Activated T-helper 2 cell treated with anti-CD3 and anti-CD28 coated beads, Interferon-gamma antibody, Interleukin-2, Interleukin-4, amounts not matched to agents 10 μg/mL and 5 μg/mL and 100 μg/mL, durations not matched to agents 14 hours and 24 hours and 36 hours (primary cell): ENCODE measurements around the gene P3H1. TPM values are rescaled to one million over a fixed set of nuclear protein-coding genes. Genes with fewer than 3 reads are reported as not detected.

Source experiments
- DNase-seq: peaks from one replicate; pipeline ENCODE4 v3.0.0; 2021; ENCODE audit warnings: low spot score
- H3K27ac Mint-ChIP-seq: one replicate; pipeline ENCODE4 v1.8.0; 2021; ENCODE audit warnings: mixed read lengths
- H3K27me3 Mint-ChIP-seq: one replicate; pipeline ENCODE4 v1.8.0; 2021; ENCODE audit warnings: low read depth, mixed read lengths
- H3K36me3 Mint-ChIP-seq: one replicate; pipeline ENCODE4 v1.8.0; 2021; ENCODE audit warnings: low read depth, mixed read lengths
- H3K4me1 Mint-ChIP-seq: one replicate; pipeline ENCODE4 v1.8.0; 2021; ENCODE audit warnings: low read depth, mixed read lengths
- H3K4me3 Mint-ChIP-seq: one replicate; pipeline ENCODE4 v1.8.0; 2021; ENCODE audit warnings: low read depth, mild to moderate bottlenecking, moderate library complexity, mixed read lengths
- H3K9me3 Mint-ChIP-seq: one replicate; pipeline ENCODE4 v1.8.0; 2021; ENCODE audit warnings: mixed read lengths
- intact Hi-C: fragments of 100-400 bp; cut with micrococcal nuclease; formaldehyde crosslinking; loops from one replicate; pipeline ENCODE4 v1.15.1; 2023
- total RNA-seq: library from RNA; stranded (reverse); gene quantifications from 2 replicates; pipeline ENCODE4 v1.2.3, GENCODE V29; 2022

The P3H1 gene
- total RNA-seq, 1 donor from 2014 or later, result 47.9 TPM

- Mint-ChIP-seq H3K36me3 (no peaks in the 10 kb centered on the region), H3K4me1 (peaks cover 7% of the 10 kb centered on the region), H3K27me3 (no peaks in the 10 kb centered on the region), H3K4me3 (no peak within 1 kb of the TSS), H3K27ac (no peak within 1 kb of the TSS), H3K9me3 (no peaks in the 10 kb centered on the region)
- no peak for DNase-seq
- intact Hi-C loops, result no loop called here
These were observed 26.8 kb downstream of the P3H1 start, which contains the start of gene CLDN19 for GRCh38 chr1:42739753-42740700. CLDN19 (minus strand) TSS chr1:42740236; CDS start chr1:42740063, 173 bp downstream.

DNA sequence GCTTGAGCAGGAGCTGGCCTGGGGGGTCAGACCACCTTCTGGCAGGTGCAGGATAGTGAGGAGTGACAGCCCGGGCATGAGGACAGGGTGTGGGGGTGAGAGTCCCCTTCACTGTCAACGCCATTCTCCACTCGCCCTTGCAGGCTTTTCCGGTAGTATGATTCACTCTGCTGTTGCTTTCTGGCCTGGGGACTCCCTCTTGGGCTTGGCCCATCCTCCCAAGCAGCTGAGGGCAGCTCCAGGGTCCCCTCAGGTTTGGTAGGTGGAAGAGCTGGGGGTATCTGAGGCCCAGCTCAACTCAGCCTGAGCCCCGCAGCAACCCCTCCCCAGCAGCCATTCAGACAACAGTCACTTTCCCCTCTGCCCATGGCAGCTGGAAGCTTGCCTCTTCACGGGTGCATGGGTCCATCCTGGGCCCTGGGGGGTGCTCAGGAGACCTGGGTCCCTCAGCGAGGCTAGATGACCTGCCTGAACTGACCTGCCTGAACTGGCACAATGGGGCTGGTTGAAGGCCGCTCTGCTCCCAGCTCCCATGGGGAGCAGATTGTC is 28.1 kb downstream of the P3H1 start:
- H3K9me3 Mint-ChIP-seq, result no peaks in the 10 kb centered on the region
- H3K27ac Mint-ChIP-seq, result no peak overlapping the region

GRCh38 chr1:42737986-42738677 is 28.7 kb downstream of the P3H1 start:
- no peak overlapping the region for H3K4me3 Mint-ChIP-seq
- H3K27me3 Mint-ChIP-seq, result no peaks in the 10 kb centered on the region
- H3K4me1 Mint-ChIP-seq, result peaks cover 7% of the 10 kb centered on the region
- intact Hi-C loops, result no loop called here
- H3K27ac Mint-ChIP-seq, result no peak overlapping the region
- H3K9me3 Mint-ChIP-seq, result no peaks in the 10 kb centered on the region
- no peaks in the 10 kb centered on the region for H3K36me3 Mint-ChIP-seq
- DNase-seq, result no peak

More for the DNA sequence above, 28.1 kb downstream of the P3H1 start:
- intact Hi-C loops, result no loop called here
- Mint-ChIP-seq H3K4me3 (no peak overlapping the region), H3K27me3 (no peaks in the 10 kb centered on the region), H3K36me3 (no peaks in the 10 kb centered on the region), H3K4me1 (peaks cover 7% of the 10 kb centered on the region)
- DNase-seq, result no peak

DNA sequence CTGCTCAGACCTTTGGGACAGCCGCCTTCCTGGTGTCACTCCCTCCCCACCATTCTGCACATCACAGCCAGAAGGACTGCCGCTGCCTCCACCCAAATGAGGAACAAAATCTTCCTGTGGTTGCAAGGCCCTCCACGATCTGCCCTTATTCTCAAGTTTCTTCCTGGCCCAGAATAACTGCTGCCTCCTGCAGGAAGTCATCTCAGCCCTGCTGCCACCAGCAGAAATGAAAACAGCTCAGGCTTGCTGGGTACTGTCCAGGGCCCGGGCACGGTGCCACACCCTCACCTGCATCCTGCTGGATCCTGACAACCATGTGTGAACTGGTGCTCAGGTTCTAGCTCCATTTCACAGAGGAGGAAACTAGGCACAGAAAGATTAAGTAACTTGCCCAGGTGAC is 29.6 kb downstream of the P3H1 start:
- no peak for DNase-seq
- Mint-ChIP-seq H3K27ac (no peak overlapping the region), H3K27me3 (no peaks in the 10 kb centered on the region), H3K4me1 (peaks cover 7% of the 10 kb centered on the region), H3K4me3 (no peak overlapping the region), H3K9me3 (no peaks in the 10 kb centered on the region), H3K36me3 (no peaks in the 10 kb centered on the region)
- intact Hi-C loops, result no loop called here

DNA sequence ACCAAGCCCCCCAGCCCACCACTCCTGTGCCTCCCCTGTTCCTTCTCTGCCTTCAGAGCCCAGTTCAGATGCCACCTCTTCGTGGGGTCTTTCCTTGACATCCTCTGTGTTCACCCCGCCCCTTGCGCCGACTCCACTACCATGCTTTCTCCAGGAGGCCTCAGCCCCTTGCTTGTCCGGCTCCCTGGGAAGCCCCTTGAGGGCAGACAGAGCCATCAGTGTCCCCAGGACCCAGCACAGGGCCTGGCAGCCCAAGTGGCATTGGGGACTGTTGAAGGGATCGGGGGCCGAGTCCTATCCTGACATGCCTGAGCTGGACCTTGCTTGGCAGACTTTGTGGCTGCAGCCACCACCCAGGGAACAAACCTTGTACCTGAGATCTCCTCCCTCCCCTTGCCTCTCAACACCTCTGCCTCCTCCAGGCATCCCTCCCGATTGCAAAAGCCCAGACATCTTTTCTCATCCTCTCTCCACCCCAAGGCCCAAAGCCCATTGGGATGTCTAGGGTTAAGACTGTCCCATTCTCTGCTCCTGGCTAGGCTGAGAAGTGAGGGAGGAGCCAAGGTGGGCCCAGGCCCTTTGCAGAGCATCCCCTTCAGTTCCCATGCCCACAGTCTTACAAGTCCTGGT is 30.1 kb downstream of the P3H1 start:
- no peak for DNase-seq
- H3K36me3 Mint-ChIP-seq, result no peaks in the 10 kb centered on the region
- no peaks in the 10 kb centered on the region for H3K27me3 Mint-ChIP-seq
- H3K9me3 Mint-ChIP-seq, result no peaks in the 10 kb centered on the region
- H3K4me1 Mint-ChIP-seq, result peaks cover 7% of the 10 kb centered on the region
- no peak overlapping the region for H3K4me3 Mint-ChIP-seq
- intact Hi-C loops, result no loop called here
- H3K27ac Mint-ChIP-seq, result no peak overlapping the region

DNA sequence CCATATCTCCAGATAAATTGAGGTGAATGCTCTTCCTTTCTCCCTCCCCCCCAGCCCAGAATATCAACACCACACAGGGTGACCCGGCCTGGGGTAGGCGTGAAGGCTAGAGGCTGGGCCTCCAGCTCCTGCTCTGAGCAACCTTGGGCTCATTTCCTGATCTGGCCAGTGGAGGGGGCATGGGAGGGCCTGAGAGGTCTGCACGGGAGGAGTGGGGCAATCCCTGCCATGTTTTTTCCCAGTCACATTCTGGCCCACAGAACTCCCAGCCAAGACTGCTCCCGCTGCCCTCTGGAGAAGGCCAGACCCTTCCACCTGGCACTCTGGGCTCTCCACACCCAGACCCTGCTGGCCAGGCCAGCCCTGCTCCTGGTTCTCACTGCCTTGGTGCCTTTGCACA is 30.7 kb downstream of the P3H1 start:
- intact Hi-C loops, result no loop called here
- no peaks in the 10 kb centered on the region for H3K9me3 Mint-ChIP-seq
- no peak for DNase-seq
- H3K36me3 Mint-ChIP-seq, result no peaks in the 10 kb centered on the region
- no peaks in the 10 kb centered on the region for H3K27me3 Mint-ChIP-seq
- peaks cover 7% of the 10 kb centered on the region for H3K4me1 Mint-ChIP-seq
- H3K4me3 Mint-ChIP-seq, result no peak overlapping the region
- H3K27ac Mint-ChIP-seq, result no peak overlapping the region

- DNase-seq, result no peak
- intact Hi-C loops, result no loop called here
- peaks cover 7% of the 10 kb centered on the region for H3K4me1 Mint-ChIP-seq
- H3K4me3 Mint-ChIP-seq, result no peak overlapping the region
- H3K27me3 Mint-ChIP-seq, result no peaks in the 10 kb centered on the region
- no peak overlapping the region for H3K27ac Mint-ChIP-seq
- H3K36me3 Mint-ChIP-seq, result no peaks in the 10 kb centered on the region
- no peaks in the 10 kb centered on the region for H3K9me3 Mint-ChIP-seq
These were observed 31.2 kb downstream of the P3H1 start for GRCh38 chr1:42735477-42736105.

GRCh38 chr1:42735056-42735455 is 31.8 kb downstream of the P3H1 start:
- Mint-ChIP-seq H3K9me3 (no peaks in the 10 kb centered on the region), H3K27me3 (no peaks in the 10 kb centered on the region), H3K4me3 (no peak overlapping the region), H3K4me1 (peaks cover 7% of the 10 kb centered on the region), H3K36me3 (no peaks in the 10 kb centered on the region), H3K27ac (no peak overlapping the region)
- no peak for DNase-seq
- intact Hi-C loops, result no loop called here

- H3K36me3 Mint-ChIP-seq, result no peaks in the 10 kb centered on the region
- H3K4me1 Mint-ChIP-seq, result peaks cover 7% of the 10 kb centered on the region
- H3K9me3 Mint-ChIP-seq, result no peaks in the 10 kb centered on the region
- H3K27ac Mint-ChIP-seq, result no peak overlapping the region
- H3K4me3 Mint-ChIP-seq, result no peak overlapping the region
- intact Hi-C loops, result no loop called here
- no peak for DNase-seq
- no peaks in the 10 kb centered on the region for H3K27me3 Mint-ChIP-seq
These were observed 32.4 kb downstream of the P3H1 start for GRCh38 chr1:42734201-42735035.

DNA sequence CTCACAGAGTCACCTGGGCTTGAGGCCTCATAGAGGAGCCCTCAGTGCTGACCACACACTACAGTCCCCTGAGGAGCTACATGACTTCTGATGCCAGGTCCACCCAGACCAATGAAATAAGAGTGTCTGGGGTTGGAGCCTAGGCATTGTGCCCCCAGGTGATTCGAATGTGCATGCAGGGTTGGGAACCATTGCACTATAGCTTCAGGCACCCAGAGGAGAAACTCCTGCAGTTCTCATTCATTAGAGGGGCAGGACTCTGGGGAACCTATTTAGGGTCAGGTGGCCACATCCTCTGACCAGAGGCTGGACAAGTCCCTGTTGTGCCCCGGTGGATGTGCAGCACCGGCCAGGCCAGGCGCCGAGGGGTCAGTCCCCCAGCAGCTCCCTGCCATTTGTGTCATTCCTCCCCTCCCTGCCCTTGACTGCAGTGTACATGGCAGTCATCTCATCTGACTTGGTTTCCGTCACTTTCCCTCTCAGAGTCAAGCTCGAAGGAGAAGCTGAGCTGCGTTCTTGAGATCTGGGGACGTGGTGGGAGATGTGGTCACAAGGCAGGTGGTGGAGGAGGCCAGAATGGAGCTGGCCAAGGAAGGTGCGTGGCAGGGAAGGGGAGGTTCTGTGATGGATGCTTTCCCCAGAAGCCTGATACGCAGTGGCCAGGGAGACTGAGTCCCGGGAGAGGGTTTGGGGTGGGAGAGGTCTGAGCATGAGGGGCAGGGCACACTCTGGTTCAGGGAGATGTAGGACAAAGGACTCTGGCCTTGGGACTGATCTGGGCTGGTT is 33.2 kb downstream of the P3H1 start:
- no peaks in the 10 kb centered on the region for H3K27me3 Mint-ChIP-seq
- no peak for DNase-seq
- no peaks in the 10 kb centered on the region for H3K36me3 Mint-ChIP-seq
- intact Hi-C loops, result no loop called here
- no peak overlapping the region for H3K27ac Mint-ChIP-seq
- H3K4me3 Mint-ChIP-seq, result no peak overlapping the region
- H3K9me3 Mint-ChIP-seq, result no peaks in the 10 kb centered on the region
- peaks cover 7% of the 10 kb centered on the region for H3K4me1 Mint-ChIP-seq

DNA sequence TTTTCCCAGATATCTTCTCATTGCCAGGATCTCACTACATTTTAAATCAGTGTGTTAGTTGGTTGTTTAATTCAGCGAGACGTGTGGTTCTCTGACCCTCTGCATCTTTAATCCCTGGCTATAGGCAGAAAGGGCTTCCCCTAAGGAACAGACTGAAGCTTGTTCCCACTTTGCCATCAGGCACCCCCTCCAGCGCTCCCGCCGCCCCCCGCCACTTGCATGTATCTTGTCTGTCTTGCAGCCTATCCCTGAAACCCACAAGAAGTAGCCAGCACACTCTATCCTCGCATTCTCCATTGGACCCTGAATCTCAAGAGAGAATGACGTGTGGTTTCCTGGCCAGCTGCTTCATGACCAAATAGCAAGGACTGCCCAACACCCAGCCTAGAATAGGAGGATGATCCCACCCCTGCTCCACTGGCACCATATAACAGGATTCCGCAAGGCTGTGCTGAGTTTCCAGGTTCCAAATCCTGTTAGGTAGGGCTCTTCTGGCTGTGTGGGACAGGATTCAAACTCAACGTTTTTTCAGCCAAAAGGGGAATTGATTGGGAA is 34.6 kb downstream of the P3H1 start:
- no peaks in the 10 kb centered on the region for H3K27me3 Mint-ChIP-seq
- H3K27ac Mint-ChIP-seq, result no peak overlapping the region
- no peaks in the 10 kb centered on the region for H3K36me3 Mint-ChIP-seq
- intact Hi-C loops, result no loop called here
- no peak overlapping the region for H3K4me3 Mint-ChIP-seq
- DNase-seq, result no peak
- H3K4me1 Mint-ChIP-seq, result peaks cover 4% of the 10 kb centered on the region
- no peaks in the 10 kb centered on the region for H3K9me3 Mint-ChIP-seq
